Caco-2 (cell line): Measurements from ENCODE around the gene HIVEP3. TPM values are rescaled to one million over a fixed set of nuclear protein-coding genes. Genes with fewer than 3 reads are reported as not detected.

Source experiments
- BruUV-seq: library from RNA; stranded (reverse); fragments of 400-500 nt; replicated peaks from 2 replicates; lab custom pipeline; 2021; lab: Mats Ljungman, UMichigan
- CTCF ChIA-PET: fragments of 300-600 bp; sonication (Branson Sonifier 250); formaldehyde crosslinking; loops from one replicate; lab custom pipeline; 2022; ENCODE audit warnings: antibody characterized with exemption; lab: Charles Lee
- POLR2A ChIA-PET: fragments of 300-600 bp; sonication (Branson Sonifier 250); formaldehyde crosslinking; loops from one replicate; lab custom pipeline; 2022; ENCODE audit warnings: antibody characterized with exemption; lab: Charles Lee
- DNase-seq, 2 experiments: peaks; one replicate each; pipeline versions ENCODE4 v3.0.0 to v3.0.0-alpha.2; 2020 to 2022
- H3K27me3 ChIP-seq: replicated peaks from 2 replicates; pipeline ENCODE4 v1.6.0; 2011; ENCODE audit warnings: low read length; ENCODE audit not compliant: control insufficient read depth, insufficient read depth
- H3K36me3 ChIP-seq: 2 replicates; pipeline ENCODE4 v1.5.1; 2011; ENCODE audit warnings: low read length; ENCODE audit not compliant: control insufficient read depth, insufficient read depth
- H3K4me1 ChIP-seq: fragments of 250-450 bp; sonication (Bioruptor Pico); 2 replicates; pipeline ENCODE4 v1.5.1; 2020; ENCODE audit warnings: mild to moderate bottlenecking
- H3K4me3 ChIP-seq: 2 replicates; pipeline ENCODE4 v1.5.1; 2011; ENCODE audit warnings: low read depth, mild to moderate bottlenecking, control low read depth, low read length
- H3K9me3 ChIP-seq: fragments of 250-450 bp; sonication (Bioruptor Pico); 2 replicates; pipeline ENCODE4 v1.5.1; 2020; ENCODE audit warnings: mild to moderate bottlenecking, moderate library complexity
- H3K27ac Mint-ChIP-seq: one replicate; pipeline ENCODE4 v1.8.0; 2022; ENCODE audit warnings: mixed read lengths; ENCODE audit not compliant: unreplicated experiment
- H3K27me3 Mint-ChIP-seq: one replicate; pipeline ENCODE4 v1.8.0; 2022; ENCODE audit warnings: mixed read lengths; ENCODE audit not compliant: insufficient read depth, unreplicated experiment
- H3K36me3 Mint-ChIP-seq: one replicate; pipeline ENCODE4 v1.8.0; 2022; ENCODE audit warnings: mild to moderate bottlenecking, mixed read lengths; ENCODE audit not compliant: insufficient read depth, unreplicated experiment
- H3K4me1 Mint-ChIP-seq: one replicate; pipeline ENCODE4 v1.8.0; 2022; ENCODE audit warnings: low read depth, mixed read lengths; ENCODE audit not compliant: unreplicated experiment
- H3K4me3 Mint-ChIP-seq: one replicate; pipeline ENCODE4 v1.8.0; 2022; ENCODE audit warnings: mild to moderate bottlenecking, moderate library complexity, mixed read lengths; ENCODE audit not compliant: unreplicated experiment
- H3K9me3 Mint-ChIP-seq: one replicate; pipeline ENCODE4 v1.8.0; 2022; ENCODE audit warnings: mixed read lengths; ENCODE audit not compliant: unreplicated experiment
- intact Hi-C: fragments of 100-400 bp; cut with micrococcal nuclease; formaldehyde crosslinking; loops from one replicate; pipeline ENCODE4 v1.10.0; 2022; ENCODE audit not compliant: unreplicated experiment
- total RNA-seq: library from RNA; stranded (reverse); gene quantifications from 2 replicates; pipeline ENCODE4 v1.2.3, GENCODE V29; 2022
- TF ChIP-seq, protein P1 (sequence below), 2 experiments: fragments of 200-600 bp in 1 of 2; IDR thresholded peaks; 1 replicate in 1 of 2; 2 replicates in 1 of 2; pipeline versions ENCODE4 v1.5.1 to v1.8.0; 2011 to 2022; ENCODE audit warnings: antibody characterized with exemption in 1 of 2, control low read depth in 1 of 2, inconsistent platforms in 1 of 2, low read depth in 1 of 2, low read length in 1 of 2, mild to moderate bottlenecking in 1 of 2, moderate library complexity in 1 of 2; ENCODE audit not compliant: insufficient read depth in 1 of 2, severe bottlenecking in 1 of 2, unreplicated experiment in 1 of 2

HIVEP3 gene
- total RNA-seq, 1 experiment from 2014 or later, result 0.25 TPM

- Mint-ChIP-seq H3K4me1 (no peaks in the 10 kb centered on the region), H3K27ac (peak overlapping the region; percentile 50), H3K36me3 (no peaks in the 10 kb centered on the region), H3K9me3 (no peaks in the 10 kb centered on the region), H3K4me3 (no peak overlapping the region), H3K27me3 (peaks cover 9% of the 10 kb centered on the region)
- H3K36me3 ChIP-seq, result no peaks in the 10 kb centered on the region
- intact Hi-C loops, result no loop called here
- H3K27me3 ChIP-seq, result no peaks in the 10 kb centered on the region; the same call in 1 of the 2 replicates
- BruUV-seq, result no TSS peak
- H3K9me3 ChIP-seq, result no peaks in the 10 kb centered on the region
- DNase-seq, result no peak
- no peak overlapping the region for H3K4me3 ChIP-seq
- TF ChIP-seq, protein P1, sequence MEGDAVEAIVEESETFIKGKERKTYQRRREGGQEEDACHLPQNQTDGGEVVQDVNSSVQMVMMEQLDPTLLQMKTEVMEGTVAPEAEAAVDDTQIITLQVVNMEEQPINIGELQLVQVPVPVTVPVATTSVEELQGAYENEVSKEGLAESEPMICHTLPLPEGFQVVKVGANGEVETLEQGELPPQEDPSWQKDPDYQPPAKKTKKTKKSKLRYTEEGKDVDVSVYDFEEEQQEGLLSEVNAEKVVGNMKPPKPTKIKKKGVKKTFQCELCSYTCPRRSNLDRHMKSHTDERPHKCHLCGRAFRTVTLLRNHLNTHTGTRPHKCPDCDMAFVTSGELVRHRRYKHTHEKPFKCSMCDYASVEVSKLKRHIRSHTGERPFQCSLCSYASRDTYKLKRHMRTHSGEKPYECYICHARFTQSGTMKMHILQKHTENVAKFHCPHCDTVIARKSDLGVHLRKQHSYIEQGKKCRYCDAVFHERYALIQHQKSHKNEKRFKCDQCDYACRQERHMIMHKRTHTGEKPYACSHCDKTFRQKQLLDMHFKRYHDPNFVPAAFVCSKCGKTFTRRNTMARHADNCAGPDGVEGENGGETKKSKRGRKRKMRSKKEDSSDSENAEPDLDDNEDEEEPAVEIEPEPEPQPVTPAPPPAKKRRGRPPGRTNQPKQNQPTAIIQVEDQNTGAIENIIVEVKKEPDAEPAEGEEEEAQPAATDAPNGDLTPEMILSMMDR (IDR thresholded peaks at IDR 0.05; ENCODE audit: insufficient read depth in 1 of 2, low read depth in 1 of 2, low read length in 1 of 2, severe bottlenecking in 1 of 2, unreplicated experiment in 1 of 2), result no peak
- peaks cover 21% of the 10 kb centered on the region for H3K4me1 ChIP-seq
- ChIA-PET POLR2A (no interaction called here), CTCF (no interaction called here)
Observed at GRCh38 chr1:41663671-41664400, 254.9 kb downstream of the HIVEP3 start.

DNA sequence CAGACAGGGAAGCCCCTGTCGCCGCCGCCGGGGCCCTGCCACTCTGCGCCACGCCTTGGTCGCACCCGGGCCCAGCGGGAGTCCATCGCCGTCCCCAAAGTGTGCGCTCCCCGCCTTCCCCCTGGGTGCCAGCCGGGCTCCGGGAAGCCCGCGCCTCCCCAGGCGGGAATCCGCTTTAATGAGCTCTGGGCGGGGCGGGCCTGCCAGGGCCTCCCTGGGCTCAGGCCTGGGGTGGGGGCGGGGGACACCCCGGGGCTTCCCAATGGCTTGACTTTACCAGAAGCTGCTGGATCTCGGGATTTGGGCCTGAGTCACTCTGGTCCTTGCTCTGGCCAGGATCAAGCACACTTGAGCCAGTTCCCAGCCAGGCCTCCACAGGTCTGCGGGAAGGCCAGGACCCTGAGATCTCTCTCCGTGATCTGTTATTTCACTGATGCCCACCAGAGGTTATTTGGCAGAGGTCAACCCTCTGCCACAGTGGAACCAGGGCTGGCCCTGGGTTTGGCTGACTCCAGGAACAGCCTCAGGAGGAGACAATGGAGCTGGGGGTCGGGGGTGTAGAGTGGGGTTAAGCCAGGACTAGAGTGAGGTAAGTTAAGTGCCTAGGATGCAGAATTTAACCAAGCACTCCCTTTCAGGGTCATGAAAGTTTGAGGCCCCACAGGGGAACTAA lies 255.8 kb downstream of the HIVEP3 start:
- BruUV-seq, result no TSS peak
- H3K27ac Mint-ChIP-seq, result no peak overlapping the region
- Histone ChIP-seq H3K27me3 (no peaks in the 10 kb centered on the region; the same call in 1 of the 2 replicates), H3K36me3 (no peaks in the 10 kb centered on the region), H3K9me3 (no peaks in the 10 kb centered on the region), H3K4me1 (peaks cover 21% of the 10 kb centered on the region), H3K4me3 (no peak overlapping the region)
- H3K36me3 Mint-ChIP-seq, result no peaks in the 10 kb centered on the region
- H3K9me3 Mint-ChIP-seq, result no peaks in the 10 kb centered on the region
- POLR2A ChIA-PET, result no interaction called here
- CTCF ChIA-PET, result no interaction called here
- intact Hi-C loops, result no loop called here
- DNase-seq, result no peak
- TF ChIP-seq, protein P1 (IDR thresholded peaks at IDR 0.05; ENCODE audit: insufficient read depth in 1 of 2, low read depth in 1 of 2, low read length in 1 of 2, severe bottlenecking in 1 of 2, unreplicated experiment in 1 of 2), result no peak
- H3K4me1 Mint-ChIP-seq, result no peaks in the 10 kb centered on the region
- H3K27me3 Mint-ChIP-seq, result peaks cover 9% of the 10 kb centered on the region
- peak overlapping the region; percentile 27 for H3K4me3 Mint-ChIP-seq

- H3K4me3 Mint-ChIP-seq, result peak overlapping the region; percentile 27
- peak overlapping the region; percentile 36 for H3K4me3 ChIP-seq
- no peak overlapping the region for H3K27ac Mint-ChIP-seq
- H3K27me3 ChIP-seq, result no peaks in the 10 kb centered on the region; the same call in 1 of the 2 replicates
- H3K4me1 Mint-ChIP-seq, result no peaks in the 10 kb centered on the region
- intact Hi-C loops, result no loop called here
- no peaks in the 10 kb centered on the region for H3K36me3 ChIP-seq
- no peaks in the 10 kb centered on the region for H3K36me3 Mint-ChIP-seq
- TF ChIP-seq, protein P1 (IDR thresholded peaks at IDR 0.05; ENCODE audit: insufficient read depth in 1 of 2, low read depth in 1 of 2, low read length in 1 of 2, severe bottlenecking in 1 of 2, unreplicated experiment in 1 of 2), result no peak
- DNase-seq, result peak in 1 of 2 experiments; percentile 39
- ChIA-PET CTCF (no interaction called here), POLR2A (interaction anchor here (0.6 kb wide), 1 partner anchor 10 kb away, joined by 3 read pairs; no protein-coding TSS in a partner anchor)
- no TSS peak for BruUV-seq
- no peaks in the 10 kb centered on the region for H3K9me3 Mint-ChIP-seq
- H3K27me3 Mint-ChIP-seq, result peaks cover 9% of the 10 kb centered on the region
- no peaks in the 10 kb centered on the region for H3K9me3 ChIP-seq
- peaks cover 21% of the 10 kb centered on the region for H3K4me1 ChIP-seq
Observed at GRCh38 chr1:41662061-41662764, 256.5 kb downstream of the HIVEP3 start.
